ENCODE results near the gene NLN.
"Not testable (repeated sequence)": the region's sequence is repeated elsewhere in the genome, so short reads cannot be mapped to it uniquely, and the experiment has no call there.

NLN gene

DNA sequence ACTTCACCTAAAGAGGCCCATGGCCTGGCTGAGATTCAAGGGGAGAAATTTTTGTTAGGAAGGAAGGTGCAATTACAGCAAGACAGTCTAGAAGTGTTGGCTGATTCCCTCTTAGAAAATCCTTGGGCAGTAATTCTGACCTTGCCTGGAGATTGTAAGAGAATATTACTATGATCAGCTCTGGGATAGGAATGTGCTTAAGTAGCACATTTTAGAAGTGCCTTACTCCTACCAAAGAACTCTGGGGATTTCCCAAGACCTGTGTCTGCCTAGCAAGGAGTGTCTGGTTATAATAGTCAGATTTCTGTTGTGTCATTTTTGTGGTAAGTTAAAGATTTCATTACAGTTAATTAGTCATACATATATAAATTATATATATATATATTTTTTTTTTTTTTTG lies 52.3 kb downstream of the NLN start:
- H3K4me1 ChIP-seq (ENCODE audit: control insufficient read depth in 1 of 2, insufficient read depth in 1 of 2, low read depth in 1 of 2, low read length in 1 of 2) = no peaks in the 10 kb centered on the region
- TF ChIP-seq, protein P1, sequence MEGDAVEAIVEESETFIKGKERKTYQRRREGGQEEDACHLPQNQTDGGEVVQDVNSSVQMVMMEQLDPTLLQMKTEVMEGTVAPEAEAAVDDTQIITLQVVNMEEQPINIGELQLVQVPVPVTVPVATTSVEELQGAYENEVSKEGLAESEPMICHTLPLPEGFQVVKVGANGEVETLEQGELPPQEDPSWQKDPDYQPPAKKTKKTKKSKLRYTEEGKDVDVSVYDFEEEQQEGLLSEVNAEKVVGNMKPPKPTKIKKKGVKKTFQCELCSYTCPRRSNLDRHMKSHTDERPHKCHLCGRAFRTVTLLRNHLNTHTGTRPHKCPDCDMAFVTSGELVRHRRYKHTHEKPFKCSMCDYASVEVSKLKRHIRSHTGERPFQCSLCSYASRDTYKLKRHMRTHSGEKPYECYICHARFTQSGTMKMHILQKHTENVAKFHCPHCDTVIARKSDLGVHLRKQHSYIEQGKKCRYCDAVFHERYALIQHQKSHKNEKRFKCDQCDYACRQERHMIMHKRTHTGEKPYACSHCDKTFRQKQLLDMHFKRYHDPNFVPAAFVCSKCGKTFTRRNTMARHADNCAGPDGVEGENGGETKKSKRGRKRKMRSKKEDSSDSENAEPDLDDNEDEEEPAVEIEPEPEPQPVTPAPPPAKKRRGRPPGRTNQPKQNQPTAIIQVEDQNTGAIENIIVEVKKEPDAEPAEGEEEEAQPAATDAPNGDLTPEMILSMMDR (IDR thresholded peaks at IDR 0.05) = no peak
- no peaks in the 10 kb centered on the region for H3K27me3 ChIP-seq
- no peaks in the 10 kb centered on the region for H3K9me3 ChIP-seq
- no peak overlapping the region for H3K27ac ChIP-seq
- no peak overlapping the region for H3K4me3 ChIP-seq (ENCODE audit: low read depth in 1 of 2, low read length in 1 of 2)
- H3K36me3 ChIP-seq = no peaks in the 10 kb centered on the region

DNA sequence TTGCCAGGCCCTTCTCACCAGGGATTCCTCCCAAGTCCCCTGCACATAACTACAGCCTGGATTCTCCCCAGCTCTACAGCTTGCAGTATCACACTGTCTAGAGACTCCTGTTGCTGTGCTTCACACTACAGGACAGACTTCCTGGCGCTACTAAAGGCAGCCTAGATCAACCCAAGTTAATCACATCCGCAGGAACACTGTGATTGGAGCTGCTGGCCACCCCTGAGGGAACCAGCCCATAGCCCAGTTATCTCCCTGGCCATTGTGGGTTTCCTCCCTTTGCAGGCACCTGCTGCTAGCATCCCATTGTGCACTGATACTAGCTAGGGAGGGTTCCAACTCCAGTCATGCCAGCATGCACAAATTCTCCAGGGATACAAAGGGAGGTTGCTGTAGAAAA lies 53.5 kb downstream of the NLN start:
- H3K36me3 ChIP-seq = no peaks in the 10 kb centered on the region

DNA sequence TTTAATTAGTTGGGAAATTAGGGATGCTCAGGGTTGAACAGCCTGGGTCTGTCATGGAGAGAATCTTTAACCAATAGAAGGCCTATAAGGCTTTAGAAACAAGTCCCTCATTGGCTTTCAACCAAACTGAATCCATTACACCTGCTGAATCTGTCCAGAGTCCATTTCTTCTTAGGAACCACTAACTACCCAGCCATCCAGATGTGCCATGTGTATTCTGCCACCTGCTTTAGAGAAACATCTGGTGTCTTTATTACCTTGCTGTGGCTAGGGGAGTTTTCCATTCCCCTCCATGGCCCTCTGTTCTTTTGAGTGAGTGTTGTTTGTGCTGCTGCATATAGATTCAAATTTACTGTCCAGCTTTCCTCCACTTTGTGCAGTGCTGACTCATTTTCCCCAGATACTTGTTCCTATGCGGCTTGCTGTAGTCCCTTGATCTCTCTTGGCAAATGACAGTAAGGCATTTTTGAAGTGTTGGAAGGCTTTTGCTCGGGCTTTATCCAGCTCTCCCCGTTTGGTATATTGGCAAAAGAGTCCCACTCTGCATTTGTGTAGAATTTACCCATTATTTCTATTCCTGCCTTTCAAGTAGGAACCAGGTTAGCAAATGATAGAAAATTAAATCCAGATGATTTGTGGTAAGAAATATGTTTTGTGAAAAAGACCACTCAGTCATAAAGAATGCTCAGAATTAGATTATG lies 54.6 kb downstream of the NLN start:
- no peaks in the 10 kb centered on the region for H3K36me3 ChIP-seq
- TF ChIP-seq, protein P1 (IDR thresholded peaks at IDR 0.05) = no peak

More for the DNA sequence above, 53.5 kb downstream of the NLN start:
- TF ChIP-seq, protein P1 (IDR thresholded peaks at IDR 0.05) = no peak
- no peaks in the 10 kb centered on the region for H3K9me3 ChIP-seq
- H3K4me3 ChIP-seq (ENCODE audit: low read depth in 1 of 2, low read length in 1 of 2) = no peak overlapping the region
- no peak overlapping the region for H3K27ac ChIP-seq
- no peaks in the 10 kb centered on the region for H3K27me3 ChIP-seq
- H3K4me1 ChIP-seq (ENCODE audit: control insufficient read depth in 1 of 2, insufficient read depth in 1 of 2, low read depth in 1 of 2, low read length in 1 of 2) = no peaks in the 10 kb centered on the region

DNA sequence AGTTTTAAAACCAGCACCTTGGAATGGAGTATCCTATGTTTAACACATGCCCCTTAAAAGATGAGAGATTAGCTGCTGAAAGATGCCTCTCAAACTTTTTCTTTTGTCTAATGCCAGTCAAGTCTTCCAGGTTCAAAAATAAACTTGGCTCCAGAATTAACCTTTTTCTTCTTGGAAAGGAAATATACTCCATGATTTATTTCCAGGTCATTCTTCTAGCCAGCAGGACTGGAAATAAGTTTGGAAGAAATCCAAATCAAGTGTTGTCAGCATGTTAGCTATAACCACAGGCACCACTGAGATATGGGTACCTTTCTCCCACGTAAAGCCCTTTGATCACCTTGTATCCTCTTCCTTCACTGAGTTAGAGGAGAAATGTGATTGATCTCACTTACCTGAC lies 56.1 kb downstream of the NLN start:
- Histone ChIP-seq H3K9me3 (no peaks in the 10 kb centered on the region), H3K36me3 (no peaks in the 10 kb centered on the region), H3K27me3 (no peaks in the 10 kb centered on the region), H3K4me3 (ENCODE audit: low read depth in 1 of 2, low read length in 1 of 2) (no peak overlapping the region), H3K4me1 (ENCODE audit: control insufficient read depth in 1 of 2, insufficient read depth in 1 of 2, low read depth in 1 of 2, low read length in 1 of 2) (no peaks in the 10 kb centered on the region), H3K27ac (no peak overlapping the region)
- TF ChIP-seq, protein P1 (IDR thresholded peaks at IDR 0.05) = no peak

More for the DNA sequence above, 54.6 kb downstream of the NLN start:
- no peak overlapping the region for H3K27ac ChIP-seq
- H3K9me3 ChIP-seq = no peaks in the 10 kb centered on the region
- no peaks in the 10 kb centered on the region for H3K27me3 ChIP-seq
- no peak overlapping the region for H3K4me3 ChIP-seq (ENCODE audit: low read depth in 1 of 2, low read length in 1 of 2)
- H3K4me1 ChIP-seq (ENCODE audit: control insufficient read depth in 1 of 2, insufficient read depth in 1 of 2, low read depth in 1 of 2, low read length in 1 of 2) = no peaks in the 10 kb centered on the region

DNA sequence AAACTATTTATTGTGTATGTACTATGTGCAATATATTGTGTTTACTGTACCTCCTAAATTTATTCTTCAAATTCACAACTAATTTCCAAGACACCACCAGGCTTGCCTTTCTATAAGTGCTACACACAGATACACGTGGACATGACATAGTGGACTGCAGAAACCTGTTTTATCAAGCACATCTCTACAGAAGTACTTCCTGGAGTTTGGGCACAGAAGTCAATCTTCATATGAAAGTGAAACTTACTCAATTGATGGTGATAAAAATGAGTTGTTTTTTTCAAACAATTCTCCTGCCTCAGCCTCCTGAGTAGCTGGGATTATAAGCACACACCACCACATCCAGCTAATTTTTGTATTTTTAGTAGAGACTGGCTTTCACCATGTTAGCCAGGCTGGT lies 57.6 kb downstream of the NLN start:
- Histone ChIP-seq H3K27ac (no peak overlapping the region), H3K36me3 (no peaks in the 10 kb centered on the region), H3K4me3 (ENCODE audit: low read depth in 1 of 2, low read length in 1 of 2) (no peak overlapping the region), H3K27me3 (no peaks in the 10 kb centered on the region), H3K9me3 (no peaks in the 10 kb centered on the region), H3K4me1 (ENCODE audit: control insufficient read depth in 1 of 2, insufficient read depth in 1 of 2, low read depth in 1 of 2, low read length in 1 of 2) (no peaks in the 10 kb centered on the region)
- TF ChIP-seq, protein P1 (IDR thresholded peaks at IDR 0.05) = no peak

DNA sequence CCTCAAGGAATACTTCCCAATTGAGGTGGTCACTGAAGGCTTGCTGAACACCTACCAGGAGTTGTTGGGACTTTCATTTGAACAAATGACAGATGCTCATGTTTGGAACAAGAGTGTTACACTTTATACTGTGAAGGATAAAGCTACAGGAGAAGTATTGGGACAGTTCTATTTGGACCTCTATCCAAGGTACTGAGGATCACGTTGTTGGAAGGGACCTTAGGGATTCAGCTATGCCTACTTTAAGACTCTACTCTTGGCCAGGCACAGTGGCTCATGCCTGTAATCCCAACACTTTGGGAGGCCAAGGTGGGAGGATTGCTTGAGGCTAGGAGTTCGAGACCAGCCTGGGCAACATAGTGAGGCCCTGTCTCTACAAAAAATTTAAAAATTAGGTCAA lies 66.3 kb downstream of the NLN start:
- H3K27ac ChIP-seq; H3K27me3 ChIP-seq; H3K4me1 ChIP-seq (ENCODE audit: control insufficient read depth in 1 of 2, insufficient read depth in 1 of 2, low read depth in 1 of 2, low read length in 1 of 2); H3K36me3 ChIP-seq; H3K4me3 ChIP-seq (ENCODE audit: low read depth in 1 of 2, low read length in 1 of 2); H3K9me3 ChIP-seq: not testable (repeated sequence)

Measured in neutrophil (primary cell).